ENCODE data around the gene USP21. TPM values are rescaled to one million over a fixed set of nuclear protein-coding genes. Genes with fewer than 3 reads are reported as not detected.

Gene USP21
- total RNA-seq, 1 donor from 2014 or later = 30.9 TPM

- intact Hi-C loops (cut with micrococcal nuclease) = loop anchor here (1.0 to 2.0 kb wide), 6 partner anchors 11 to 59 kb away; partner anchors contain the start of genes B4GALT3, DEDD, NDUFS2 and UFC1
Observed at GRCh38 chr1:161165742-161166668, 6.7 kb downstream of the USP21 start, which contains the start of gene PPOX. TSS of gene PPOX (plus strand) at chr1:161166426. CDS start at chr1:161166848, 422 bp downstream.

- intact Hi-C loops (cut with micrococcal nuclease) = loop anchor here (1.0 to 2.0 kb wide), 6 partner anchors 10 to 58 kb away; partner anchors contain the start of genes B4GALT3, DEDD, NDUFS2 and UFC1
Observed at GRCh38 chr1:161166669-161167548, 7.6 kb downstream of the USP21 start.

GRCh38 chr1:161168906-161169305, 9.6 kb downstream of the USP21 start:
- intact Hi-C loops (cut with micrococcal nuclease) = no loop called here

- intact Hi-C loops (cut with micrococcal nuclease) = no loop called here
Observed at GRCh38 chr1:161171191-161171590, 11.9 kb downstream of the USP21 start.

- intact Hi-C loops (cut with micrococcal nuclease) = no loop called here
Observed at GRCh38 chr1:161171696-161172095, 12.4 kb downstream of the USP21 start.

GRCh38 chr1:161172349-161172748, 13.0 kb downstream of the USP21 start:
- intact Hi-C loops (cut with micrococcal nuclease) = no loop called here

- intact Hi-C loops (cut with micrococcal nuclease) = no loop called here
Observed at GRCh38 chr1:161172776-161173376, 13.6 kb downstream of the USP21 start.

GRCh38 chr1:161173711-161174110, 14.4 kb downstream of the USP21 start:
- intact Hi-C loops (cut with micrococcal nuclease) = no loop called here

GRCh38 chr1:161174911-161175310, 15.6 kb downstream of the USP21 start:
- intact Hi-C loops (cut with micrococcal nuclease) = no loop called here

GRCh38 chr1:161175771-161176453, 16.6 kb downstream of the USP21 start:
- intact Hi-C loops (cut with micrococcal nuclease) = no loop called here

- intact Hi-C loops (cut with micrococcal nuclease) = loop anchor here (1.0 kb wide), 3 partner anchors 9 to 49 kb away; partner anchors contain the start of gene PPOX
Observed at GRCh38 chr1:161176468-161177111, 17.3 kb downstream of the USP21 start.

- intact Hi-C loops (cut with micrococcal nuclease) = loop anchor here (1.0 kb wide), 3 partner anchors 8 to 48 kb away; partner anchors contain the start of gene PPOX
Observed at GRCh38 chr1:161177112-161177935, 18.0 kb downstream of the USP21 start, which contains the start of gene B4GALT3. TSS of gene B4GALT3 (minus strand) at chr1:161177507. CDS start at chr1:161176060, 1,447 bp downstream.

GRCh38 chr1:161177936-161178244, 18.6 kb downstream of the USP21 start:
- intact Hi-C loops (cut with micrococcal nuclease) = loop anchor here (1.0 kb wide), 3 partner anchors 7 to 47 kb away; partner anchors contain the start of gene PPOX

GRCh38 chr1:161179698-161180097, 20.4 kb downstream of the USP21 start:
- intact Hi-C loops (cut with micrococcal nuclease) = no loop called here

GRCh38 chr1:161180639-161181038, 21.3 kb downstream of the USP21 start:
- intact Hi-C loops (cut with micrococcal nuclease) = no loop called here

GRCh38 chr1:161182214-161182613, 22.9 kb downstream of the USP21 start:
- intact Hi-C loops (cut with micrococcal nuclease) = loop anchor here (1.0 kb wide), 1 partner anchor 10 kb away; no protein-coding TSS in a partner anchor

- intact Hi-C loops (cut with micrococcal nuclease) = loop anchor here (1.0 to 5.0 kb wide), 6 partner anchors 8 to 842 kb away; partner anchors contain the start of genes B4GALT3, COPA, MPZ and NCSTN
Observed at GRCh38 chr1:161185282-161185682, 26.0 kb downstream of the USP21 start.

- intact Hi-C loops (cut with micrococcal nuclease) = loop anchor here (1.0 to 5.0 kb wide), 6 partner anchors 9 to 843 kb away; partner anchors contain the start of genes B4GALT3, COPA, MPZ and NCSTN
Observed at GRCh38 chr1:161185732-161186311, 26.5 kb downstream of the USP21 start.
